ENCODE measurements around the gene FLNC.

DNA sequence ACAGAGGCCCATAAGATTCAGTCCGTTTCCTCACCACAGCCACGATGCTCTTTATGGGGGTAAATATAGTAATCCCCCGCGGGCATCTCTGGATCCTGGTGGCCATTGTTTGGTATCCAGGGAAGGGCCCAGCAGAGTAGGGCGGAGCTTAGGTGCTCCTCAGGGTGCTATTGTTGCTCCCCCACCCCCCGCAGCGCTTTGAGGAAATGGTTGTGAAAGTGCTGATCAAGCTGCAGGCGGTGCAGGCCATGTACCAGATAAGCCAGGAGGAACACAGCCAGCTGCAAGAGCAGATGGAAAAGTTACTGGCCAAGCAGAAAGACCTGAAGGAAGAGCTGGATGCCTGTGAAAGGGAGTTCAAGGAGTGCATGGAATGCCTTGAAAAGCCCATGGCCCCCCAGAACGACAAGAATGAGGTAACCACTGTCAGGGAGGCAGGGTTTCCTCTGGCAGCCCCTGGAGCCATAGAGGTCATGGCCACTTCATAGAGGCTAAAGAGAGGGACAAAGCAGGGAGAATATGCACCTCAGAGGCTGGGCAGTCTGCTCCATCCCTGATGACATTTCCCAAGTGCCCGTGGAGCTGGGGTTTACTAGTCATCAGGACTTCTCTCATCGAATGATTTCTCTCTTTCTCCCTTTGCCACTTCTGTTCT is 17.6 kb upstream of the FLNC start:
- TF ChIP-seq, protein P1, sequence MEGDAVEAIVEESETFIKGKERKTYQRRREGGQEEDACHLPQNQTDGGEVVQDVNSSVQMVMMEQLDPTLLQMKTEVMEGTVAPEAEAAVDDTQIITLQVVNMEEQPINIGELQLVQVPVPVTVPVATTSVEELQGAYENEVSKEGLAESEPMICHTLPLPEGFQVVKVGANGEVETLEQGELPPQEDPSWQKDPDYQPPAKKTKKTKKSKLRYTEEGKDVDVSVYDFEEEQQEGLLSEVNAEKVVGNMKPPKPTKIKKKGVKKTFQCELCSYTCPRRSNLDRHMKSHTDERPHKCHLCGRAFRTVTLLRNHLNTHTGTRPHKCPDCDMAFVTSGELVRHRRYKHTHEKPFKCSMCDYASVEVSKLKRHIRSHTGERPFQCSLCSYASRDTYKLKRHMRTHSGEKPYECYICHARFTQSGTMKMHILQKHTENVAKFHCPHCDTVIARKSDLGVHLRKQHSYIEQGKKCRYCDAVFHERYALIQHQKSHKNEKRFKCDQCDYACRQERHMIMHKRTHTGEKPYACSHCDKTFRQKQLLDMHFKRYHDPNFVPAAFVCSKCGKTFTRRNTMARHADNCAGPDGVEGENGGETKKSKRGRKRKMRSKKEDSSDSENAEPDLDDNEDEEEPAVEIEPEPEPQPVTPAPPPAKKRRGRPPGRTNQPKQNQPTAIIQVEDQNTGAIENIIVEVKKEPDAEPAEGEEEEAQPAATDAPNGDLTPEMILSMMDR (IDR thresholded peaks at IDR 0.05) = no peak
- TF ChIP-seq POLR2AphosphoS5 (IDR thresholded peaks at IDR 0.05; ENCODE audit: low read depth, low read length) (no peak), SIN3A (IDR thresholded peaks at IDR 0.05; ENCODE audit: borderline replicate concordance, insufficient read depth, low read depth, low read length) (no peak)
